Liver (tissue), 9 donors: Measurements from ENCODE around the gene COBL. TPM values are rescaled to one million over a fixed set of nuclear protein-coding genes. Genes with fewer than 3 reads are reported as not detected.

ENCODE experiments used
- DNase-seq: peaks from one replicate; pipeline ENCODE4 v3.0.0-alpha.2; 2017; ENCODE audit warnings: low spot score
- H3K27ac ChIP-seq, 2 donors: one replicate each; pipeline ENCODE4 v1.7.0; 2013; ENCODE audit warnings: inconsistent platforms in 2 of 2, low read length in 2 of 2, control low read depth in 1 of 2, low read depth in 1 of 2, mild to moderate bottlenecking in 1 of 2
- H3K27me3 ChIP-seq, 4 donors: one replicate each; pipeline versions ENCODE4 v1.6.1 to v1.7.0; 2013; ENCODE audit warnings: low read length in 3 of 4, inconsistent platforms in 1 of 4, mild to moderate bottlenecking in 1 of 4, moderate library complexity in 1 of 4; ENCODE audit not compliant: control insufficient read depth in 4 of 4, insufficient read depth in 4 of 4
- H3K36me3 ChIP-seq, 4 donors: one replicate each; pipeline versions ENCODE4 v1.6.1 to v1.7.0; 2013; ENCODE audit warnings: low read length in 3 of 4, mild to moderate bottlenecking in 3 of 4, low read depth in 1 of 4, moderate library complexity in 1 of 4; ENCODE audit not compliant: control insufficient read depth in 4 of 4, insufficient read depth in 3 of 4
- H3K4me1 ChIP-seq, 4 donors: one replicate each; pipeline versions ENCODE4 v1.6.1 to v1.7.0; 2013; ENCODE audit warnings: low read length in 3 of 4, mild to moderate bottlenecking in 3 of 4, moderate library complexity in 1 of 4; ENCODE audit not compliant: control insufficient read depth in 4 of 4, insufficient read depth in 4 of 4
- H3K4me3 ChIP-seq, 3 donors: one replicate each; pipeline versions ENCODE4 v1.6.1 to v1.7.0; 2013; ENCODE audit warnings: low read length in 3 of 3, control low read depth in 1 of 3, low read depth in 1 of 3, mild to moderate bottlenecking in 1 of 3
- H3K9ac ChIP-seq, 2 donors: one replicate each; pipeline ENCODE4 v1.7.0; 2013; ENCODE audit warnings: low read length in 2 of 2, mild to moderate bottlenecking in 2 of 2, moderate library complexity in 2 of 2, control low read depth in 1 of 2, low read depth in 1 of 2
- H3K9me3 ChIP-seq, 4 donors: one replicate each; pipeline versions ENCODE4 v1.6.1 to v1.7.0; 2013; ENCODE audit warnings: low read length in 3 of 4; ENCODE audit not compliant: control insufficient read depth in 4 of 4
- CTCF ChIP-seq: fragments of 150-350 bp; IDR thresholded peaks from 2 replicates; pipeline ENCODE4 v1.5.1; 2017; ENCODE audit warnings: improper control_type of control experiment, low read depth, low read length; ENCODE audit not compliant: missing input control
- FOXA1 ChIP-seq: IDR thresholded peaks from 2 replicates; pipeline ENCODE4 v1.6.1; 2016; ENCODE audit warnings: antibody characterized with exemption
- FOXA2 ChIP-seq: IDR thresholded peaks from 2 replicates; pipeline ENCODE4 v1.6.1; 2016; ENCODE audit warnings: antibody characterized with exemption
- HNF4A ChIP-seq, 2 donors: conservative IDR thresholded peaks; 2 replicates each; pipeline ENCODE4 v1.6.1; 2016; ENCODE audit warnings: antibody characterized with exemption in 2 of 2, mild to moderate bottlenecking in 2 of 2
- HNF4G ChIP-seq: IDR thresholded peaks from 2 replicates; pipeline ENCODE4 v1.6.1; 2016; ENCODE audit warnings: antibody characterized with exemption
- JUND ChIP-seq, 2 donors: IDR thresholded peaks; 2 replicates each; pipeline ENCODE4 v1.6.1; 2016; ENCODE audit warnings: antibody characterized with exemption in 2 of 2
- NR2F2 ChIP-seq: IDR thresholded peaks from 2 replicates; pipeline ENCODE4 v1.6.1; 2016; ENCODE audit warnings: antibody characterized with exemption
- RAD21 ChIP-seq, 2 donors: IDR thresholded peaks; 2 replicates each; pipeline ENCODE4 v1.6.1; 2016; ENCODE audit warnings: antibody characterized with exemption in 2 of 2, mild to moderate bottlenecking in 2 of 2
- SP1 ChIP-seq: IDR thresholded peaks from 2 replicates; pipeline ENCODE4 v1.6.1; 2018; ENCODE audit warnings: antibody characterized with exemption, mild to moderate bottlenecking
- TAF1 ChIP-seq: conservative IDR thresholded peaks from 2 replicates; pipeline ENCODE4 v1.6.1; 2016; ENCODE audit warnings: antibody characterized with exemption, mild to moderate bottlenecking
- YY1 ChIP-seq: IDR thresholded peaks from 2 replicates; pipeline ENCODE4 v1.6.1; 2016; ENCODE audit warnings: antibody characterized with exemption, mild to moderate bottlenecking
- WGBS: extraction: QIAGEN DNeasy Blood & Tissue Kit; methylation state at CpG from one replicate; pipeline ENCODE4 v1.1.7; 2013; 5-methylcytosine and 5-hydroxymethylcytosine counted together
- polyA plus RNA-seq, 2 donors: library from polyadenylated mRNA; stranded (reverse) in 1 of 2; unstranded in 1 of 2; fragments of 200-250 nt in 1 of 2; fragments of >200 nt in 1 of 2; fragmentation: Nextera tagmentation in 1 of 2; extraction: Ambion mirVana in 1 of 2; gene quantifications; one replicate each; pipeline versions ENCODE4 v1.2.1 to v1.2.3, GENCODE V29; 2013 to 2015
- total RNA-seq, 2 donors: library from RNA; depleted of rRNA; stranded (reverse); fragments of >200 nt; gene quantifications; one replicate each; pipeline ENCODE4 v1.2.3, GENCODE V29; 2014
- TF ChIP-seq, protein P1 (sequence below): IDR thresholded peaks from 2 replicates; pipeline ENCODE4 v1.6.1; 2016; ENCODE audit warnings: antibody characterized with exemption
- TF ChIP-seq, protein P2 (sequence below): IDR thresholded peaks from 2 replicates; pipeline ENCODE4 v1.6.1; 2016; ENCODE audit warnings: antibody characterized with exemption
- TF ChIP-seq, protein P3 (sequence below): IDR thresholded peaks from 2 replicates; pipeline ENCODE4 v1.6.1; 2016; ENCODE audit warnings: antibody characterized with exemption, mild to moderate bottlenecking
- donor health status: healthy.
- donor health status: healthy.
- donor health status: healthy.
- donor health status: healthy.
- donor health status: healthy.

COBL gene
- total and polyA plus RNA-seq, 4 donors, result 5.8 to 18.7 (median 10.7) TPM

GRCh38 chr7:51354897-51355296 is 38.3 kb upstream of the COBL start:
- Histone ChIP-seq H3K9me3 (no peaks in the 10 kb centered on the region), H3K27me3 (no peaks in the 10 kb centered on the region), H3K4me1 (peaks cover 5 to 24% (median 17%) of the 10 kb centered on the region in 4 donors), H3K36me3 (no peaks in the 10 kb centered on the region), H3K4me3 (no peak overlapping the region), H3K27ac (no peak overlapping the region), H3K9ac (no peak overlapping the region)
- WGBS, result 90% methylated on average over 5 of the region's 5 CpGs
- no peak for DNase-seq
- TF ChIP-seq, protein P1, sequence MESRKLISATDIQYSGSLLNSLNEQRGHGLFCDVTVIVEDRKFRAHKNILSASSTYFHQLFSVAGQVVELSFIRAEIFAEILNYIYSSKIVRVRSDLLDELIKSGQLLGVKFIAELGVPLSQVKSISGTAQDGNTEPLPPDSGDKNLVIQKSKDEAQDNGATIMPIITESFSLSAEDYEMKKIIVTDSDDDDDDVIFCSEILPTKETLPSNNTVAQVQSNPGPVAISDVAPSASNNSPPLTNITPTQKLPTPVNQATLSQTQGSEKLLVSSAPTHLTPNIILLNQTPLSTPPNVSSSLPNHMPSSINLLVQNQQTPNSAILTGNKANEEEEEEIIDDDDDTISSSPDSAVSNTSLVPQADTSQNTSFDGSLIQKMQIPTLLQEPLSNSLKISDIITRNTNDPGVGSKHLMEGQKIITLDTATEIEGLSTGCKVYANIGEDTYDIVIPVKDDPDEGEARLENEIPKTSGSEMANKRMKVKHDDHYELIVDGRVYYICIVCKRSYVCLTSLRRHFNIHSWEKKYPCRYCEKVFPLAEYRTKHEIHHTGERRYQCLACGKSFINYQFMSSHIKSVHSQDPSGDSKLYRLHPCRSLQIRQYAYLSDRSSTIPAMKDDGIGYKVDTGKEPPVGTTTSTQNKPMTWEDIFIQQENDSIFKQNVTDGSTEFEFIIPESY, result no peak
- TF ChIP-seq, protein P2, sequence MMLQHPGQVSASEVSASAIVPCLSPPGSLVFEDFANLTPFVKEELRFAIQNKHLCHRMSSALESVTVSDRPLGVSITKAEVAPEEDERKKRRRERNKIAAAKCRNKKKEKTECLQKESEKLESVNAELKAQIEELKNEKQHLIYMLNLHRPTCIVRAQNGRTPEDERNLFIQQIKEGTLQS, result no peak

DNA sequence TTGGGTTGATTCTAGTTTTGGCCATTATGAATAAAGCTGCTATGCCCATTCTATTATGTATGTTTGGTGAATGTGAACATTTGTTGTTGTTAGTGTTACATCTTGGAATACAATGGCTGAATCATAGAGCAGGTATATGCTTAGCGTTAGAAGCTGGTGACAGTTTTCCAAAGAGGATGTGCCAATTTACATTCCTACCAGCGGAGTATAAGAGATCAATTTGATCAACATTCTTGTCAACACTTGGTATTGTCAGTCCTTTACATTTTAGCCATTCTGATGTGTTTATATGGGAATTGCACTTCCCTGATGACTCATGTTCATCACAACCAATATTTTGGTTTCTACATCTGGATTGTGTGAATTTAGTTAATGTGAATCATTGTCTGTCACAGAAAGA is 37.8 kb upstream of the COBL start:
- Histone ChIP-seq H3K9me3 (no peaks in the 10 kb centered on the region), H3K27me3 (no peaks in the 10 kb centered on the region), H3K4me3 (no peak overlapping the region), H3K4me1 (peaks cover 5 to 24% (median 17%) of the 10 kb centered on the region in 4 donors), H3K27ac (no peak overlapping the region), H3K36me3 (no peaks in the 10 kb centered on the region), H3K9ac (no peak overlapping the region)
- WGBS, result 98% methylated on average over 2 of the region's 2 CpGs
- DNase-seq, result no peak
- no peak for TF ChIP-seq FOXA1
- no peak for TF ChIP-seq SP1
- no peak for TF ChIP-seq YY1
- TF ChIP-seq HNF4G, result no peak
- TF ChIP-seq, protein P1, result no peak
- no peak for TF ChIP-seq RAD21 (IDR thresholded peaks at IDR 0.05)
- TF ChIP-seq HNF4A (conservative IDR thresholded peaks at IDR 0.05), result no peak
- TF ChIP-seq FOXA2, result no peak
- TF ChIP-seq, protein P3, sequence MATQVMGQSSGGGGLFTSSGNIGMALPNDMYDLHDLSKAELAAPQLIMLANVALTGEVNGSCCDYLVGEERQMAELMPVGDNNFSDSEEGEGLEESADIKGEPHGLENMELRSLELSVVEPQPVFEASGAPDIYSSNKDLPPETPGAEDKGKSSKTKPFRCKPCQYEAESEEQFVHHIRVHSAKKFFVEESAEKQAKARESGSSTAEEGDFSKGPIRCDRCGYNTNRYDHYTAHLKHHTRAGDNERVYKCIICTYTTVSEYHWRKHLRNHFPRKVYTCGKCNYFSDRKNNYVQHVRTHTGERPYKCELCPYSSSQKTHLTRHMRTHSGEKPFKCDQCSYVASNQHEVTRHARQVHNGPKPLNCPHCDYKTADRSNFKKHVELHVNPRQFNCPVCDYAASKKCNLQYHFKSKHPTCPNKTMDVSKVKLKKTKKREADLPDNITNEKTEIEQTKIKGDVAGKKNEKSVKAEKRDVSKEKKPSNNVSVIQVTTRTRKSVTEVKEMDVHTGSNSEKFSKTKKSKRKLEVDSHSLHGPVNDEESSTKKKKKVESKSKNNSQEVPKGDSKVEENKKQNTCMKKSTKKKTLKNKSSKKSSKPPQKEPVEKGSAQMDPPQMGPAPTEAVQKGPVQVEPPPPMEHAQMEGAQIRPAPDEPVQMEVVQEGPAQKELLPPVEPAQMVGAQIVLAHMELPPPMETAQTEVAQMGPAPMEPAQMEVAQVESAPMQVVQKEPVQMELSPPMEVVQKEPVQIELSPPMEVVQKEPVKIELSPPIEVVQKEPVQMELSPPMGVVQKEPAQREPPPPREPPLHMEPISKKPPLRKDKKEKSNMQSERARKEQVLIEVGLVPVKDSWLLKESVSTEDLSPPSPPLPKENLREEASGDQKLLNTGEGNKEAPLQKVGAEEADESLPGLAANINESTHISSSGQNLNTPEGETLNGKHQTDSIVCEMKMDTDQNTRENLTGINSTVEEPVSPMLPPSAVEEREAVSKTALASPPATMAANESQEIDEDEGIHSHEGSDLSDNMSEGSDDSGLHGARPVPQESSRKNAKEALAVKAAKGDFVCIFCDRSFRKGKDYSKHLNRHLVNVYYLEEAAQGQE, result no peak
- TF ChIP-seq JUND (IDR thresholded peaks at IDR 0.05), result no peak
- no peak for TF ChIP-seq TAF1
- TF ChIP-seq NR2F2, result no peak
- no peak for TF ChIP-seq CTCF
